Measurements from ENCODE around the gene GALNT11.
"Not testable (repeated sequence)": the region's sequence is repeated elsewhere in the genome, so short reads cannot be mapped to it uniquely, and the experiment has no call there.

Gene GALNT11

GRCh38 chr7:152056621-152057274, 31.3 kb downstream of the GALNT11 start:
- no peak overlapping the region for H3K18ac ChIP-seq (ENCODE audit: low read length)
- H4K5ac ChIP-seq (ENCODE audit: low read length): no peak overlapping the region
- H2BK15ac ChIP-seq (replicated peaks; ENCODE audit: low read depth): no peak overlapping the region
- no peak overlapping the region for H3K23ac ChIP-seq (ENCODE audit: low read length)
- no peak overlapping the region for H2BK120ac ChIP-seq (ENCODE audit: low read depth, low read length)
- no CpG with 5 or more reads among the region's 3 CpGs for WGBS (ENCODE audit: extremely low coverage, insufficient coverage, low lambda C conversion rate)
- no peak overlapping the region for H4K8ac ChIP-seq (ENCODE audit: low read depth, low read length)
- H3K4me3 ChIP-seq (ENCODE audit: low read length): no peak overlapping the region
- no peak overlapping the region for H3K9ac ChIP-seq (ENCODE audit: low read length)
- no peak overlapping the region for H3K27ac ChIP-seq (ENCODE audit: low read depth, low read length)
- no peaks in the 10 kb centered on the region for H3K79me2 ChIP-seq (ENCODE audit: control insufficient read depth, insufficient read depth, low read length)
- H3K79me1 ChIP-seq (ENCODE audit: low read length): no peaks in the 10 kb centered on the region
- no peaks in the 10 kb centered on the region for H3K27me3 ChIP-seq (ENCODE audit: insufficient read depth, low read length, poor library complexity)
- no peaks in the 10 kb centered on the region for H3K36me3 ChIP-seq (ENCODE audit: control insufficient read depth, insufficient read depth, low read length)
- H2AK5ac ChIP-seq (ENCODE audit: low read length): no peak overlapping the region
- H3K4ac ChIP-seq (ENCODE audit: low read depth, low read length): no peak overlapping the region
- no peaks in the 10 kb centered on the region for H3K4me1 ChIP-seq (ENCODE audit: control insufficient read depth, low read depth, low read length)
- H3K56ac ChIP-seq (ENCODE audit: low read length): no peak overlapping the region
- DNase-seq: no peak
- H2BK5ac ChIP-seq (ENCODE audit: low read length): no peak overlapping the region
- no peak overlapping the region for H3K4me2 ChIP-seq (ENCODE audit: low read length)

DNA sequence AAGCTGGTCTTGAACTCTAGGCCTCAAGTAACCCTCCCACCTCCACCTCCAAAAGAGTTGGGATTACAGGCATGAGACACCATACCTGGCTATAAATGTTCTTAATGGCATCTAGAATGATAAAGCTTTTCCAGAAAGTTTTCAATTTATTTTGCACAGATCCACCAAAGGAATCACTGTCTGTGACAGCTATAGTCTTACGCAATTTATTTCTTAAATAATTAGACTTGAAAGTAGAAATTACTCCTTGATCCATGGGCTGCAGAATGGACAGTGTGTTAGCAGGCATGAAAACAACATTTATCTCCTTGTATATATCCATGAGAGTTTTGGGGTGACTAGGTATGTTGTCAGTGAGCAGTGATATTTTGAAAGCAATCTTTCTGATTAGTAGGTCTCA, 33.8 kb downstream of the GALNT11 start:
- no peak overlapping the region for H3K9ac ChIP-seq (ENCODE audit: low read length)
- no peaks in the 10 kb centered on the region for H3K79me1 ChIP-seq (ENCODE audit: low read length)
- H3K18ac ChIP-seq (ENCODE audit: low read length): no peak overlapping the region
- no peaks in the 10 kb centered on the region for H3K79me2 ChIP-seq (ENCODE audit: control insufficient read depth, insufficient read depth, low read length)
- no peak overlapping the region for H3K4ac ChIP-seq (ENCODE audit: low read depth, low read length)
- no peaks in the 10 kb centered on the region for H3K27me3 ChIP-seq (ENCODE audit: insufficient read depth, low read length, poor library complexity)
- no peak overlapping the region for H2BK15ac ChIP-seq (replicated peaks; ENCODE audit: low read depth)
- no peak overlapping the region for H3K4me2 ChIP-seq (ENCODE audit: low read length)
- no peak overlapping the region for H3K4me3 ChIP-seq (ENCODE audit: low read length)
- no peak overlapping the region for H2BK5ac ChIP-seq (ENCODE audit: low read length)
- no peak overlapping the region for H2BK120ac ChIP-seq (ENCODE audit: low read depth, low read length)
- H4K5ac ChIP-seq (ENCODE audit: low read length): no peak overlapping the region
- H3K56ac ChIP-seq (ENCODE audit: low read length): no peak overlapping the region
- WGBS (ENCODE audit: extremely low coverage, insufficient coverage, low lambda C conversion rate): no CpG with 5 or more reads among the region's 1 CpG
- no peak overlapping the region for H3K23ac ChIP-seq (ENCODE audit: low read length)
- H3K4me1 ChIP-seq (ENCODE audit: control insufficient read depth, low read depth, low read length): no peaks in the 10 kb centered on the region
- no peak for DNase-seq
- H4K8ac ChIP-seq (ENCODE audit: low read depth, low read length): no peak overlapping the region
- H3K27ac ChIP-seq (ENCODE audit: low read depth, low read length): no peak overlapping the region
- H2AK5ac ChIP-seq (ENCODE audit: low read length): no peak overlapping the region
- no peaks in the 10 kb centered on the region for H3K36me3 ChIP-seq (ENCODE audit: control insufficient read depth, insufficient read depth, low read length)

- H3K9ac ChIP-seq (ENCODE audit: low read length); H3K23ac ChIP-seq (ENCODE audit: low read length); DNase-seq; H3K79me2 ChIP-seq (ENCODE audit: control insufficient read depth, insufficient read depth, low read length); H3K4me3 ChIP-seq (ENCODE audit: low read length); H2BK15ac ChIP-seq (replicated peaks; ENCODE audit: low read depth); H3K4me1 ChIP-seq (ENCODE audit: control insufficient read depth, low read depth, low read length); H3K36me3 ChIP-seq (ENCODE audit: control insufficient read depth, insufficient read depth, low read length); H2BK5ac ChIP-seq (ENCODE audit: low read length); H4K5ac ChIP-seq (ENCODE audit: low read length); H3K56ac ChIP-seq (ENCODE audit: low read length); H3K79me1 ChIP-seq (ENCODE audit: low read length); H3K4me2 ChIP-seq (ENCODE audit: low read length); H2BK120ac ChIP-seq (ENCODE audit: low read depth, low read length); H3K27ac ChIP-seq (ENCODE audit: low read depth, low read length); H2AK5ac ChIP-seq (ENCODE audit: low read length); H3K27me3 ChIP-seq (ENCODE audit: insufficient read depth, low read length, poor library complexity); H4K8ac ChIP-seq (ENCODE audit: low read depth, low read length); H3K18ac ChIP-seq (ENCODE audit: low read length); H3K4ac ChIP-seq (ENCODE audit: low read depth, low read length): not testable (repeated sequence)
- WGBS (ENCODE audit: extremely low coverage, insufficient coverage, low lambda C conversion rate): no CpG with 5 or more reads among the region's 2 CpGs
Measured at GRCh38 chr7:152061086-152061485, 35.6 kb downstream of the GALNT11 start.

- H3K4ac ChIP-seq (ENCODE audit: low read depth, low read length); H3K36me3 ChIP-seq (ENCODE audit: control insufficient read depth, insufficient read depth, low read length); H3K79me2 ChIP-seq (ENCODE audit: control insufficient read depth, insufficient read depth, low read length); H3K27ac ChIP-seq (ENCODE audit: low read depth, low read length); DNase-seq; H3K56ac ChIP-seq (ENCODE audit: low read length); H2AK5ac ChIP-seq (ENCODE audit: low read length); H2BK15ac ChIP-seq (replicated peaks; ENCODE audit: low read depth); H4K5ac ChIP-seq (ENCODE audit: low read length); H3K9ac ChIP-seq (ENCODE audit: low read length); H3K4me2 ChIP-seq (ENCODE audit: low read length); H3K79me1 ChIP-seq (ENCODE audit: low read length); H3K27me3 ChIP-seq (ENCODE audit: insufficient read depth, low read length, poor library complexity); H2BK5ac ChIP-seq (ENCODE audit: low read length); H3K18ac ChIP-seq (ENCODE audit: low read length); H3K23ac ChIP-seq (ENCODE audit: low read length); H2BK120ac ChIP-seq (ENCODE audit: low read depth, low read length); H3K4me1 ChIP-seq (ENCODE audit: control insufficient read depth, low read depth, low read length); H3K4me3 ChIP-seq (ENCODE audit: low read length); H4K8ac ChIP-seq (ENCODE audit: low read depth, low read length): not testable (repeated sequence)
- no CpG with 5 or more reads among the region's 3 CpGs for WGBS (ENCODE audit: extremely low coverage, insufficient coverage, low lambda C conversion rate)
Measured at GRCh38 chr7:152063192-152063591, 37.7 kb downstream of the GALNT11 start.

- not testable (repeated sequence) for H3K4me2 ChIP-seq (ENCODE audit: low read length); H3K18ac ChIP-seq (ENCODE audit: low read length); H3K56ac ChIP-seq (ENCODE audit: low read length); H2BK5ac ChIP-seq (ENCODE audit: low read length); H3K23ac ChIP-seq (ENCODE audit: low read length); H3K4me1 ChIP-seq (ENCODE audit: control insufficient read depth, low read depth, low read length); H3K27ac ChIP-seq (ENCODE audit: low read depth, low read length); H2BK15ac ChIP-seq (replicated peaks; ENCODE audit: low read depth); H4K8ac ChIP-seq (ENCODE audit: low read depth, low read length); DNase-seq; H2AK5ac ChIP-seq (ENCODE audit: low read length); H3K9ac ChIP-seq (ENCODE audit: low read length); H3K79me1 ChIP-seq (ENCODE audit: low read length); H3K36me3 ChIP-seq (ENCODE audit: control insufficient read depth, insufficient read depth, low read length); H3K4ac ChIP-seq (ENCODE audit: low read depth, low read length); H2BK120ac ChIP-seq (ENCODE audit: low read depth, low read length); H3K4me3 ChIP-seq (ENCODE audit: low read length); H4K5ac ChIP-seq (ENCODE audit: low read length); H3K79me2 ChIP-seq (ENCODE audit: control insufficient read depth, insufficient read depth, low read length); H3K27me3 ChIP-seq (ENCODE audit: insufficient read depth, low read length, poor library complexity)
- no CpG with 5 or more reads among the region's 3 CpGs for WGBS (ENCODE audit: extremely low coverage, insufficient coverage, low lambda C conversion rate)
Measured at GRCh38 chr7:152063821-152064220, 38.3 kb downstream of the GALNT11 start.

GRCh38 chr7:152065800-152066344, 40.4 kb downstream of the GALNT11 start:
- not testable (repeated sequence) for H2BK120ac ChIP-seq (ENCODE audit: low read depth, low read length); H3K4me1 ChIP-seq (ENCODE audit: control insufficient read depth, low read depth, low read length); H4K8ac ChIP-seq (ENCODE audit: low read depth, low read length); DNase-seq; H3K27me3 ChIP-seq (ENCODE audit: insufficient read depth, low read length, poor library complexity); H3K4ac ChIP-seq (ENCODE audit: low read depth, low read length); H2AK5ac ChIP-seq (ENCODE audit: low read length); H4K5ac ChIP-seq (ENCODE audit: low read length); H3K79me2 ChIP-seq (ENCODE audit: control insufficient read depth, insufficient read depth, low read length); H3K18ac ChIP-seq (ENCODE audit: low read length); H3K27ac ChIP-seq (ENCODE audit: low read depth, low read length); H3K9ac ChIP-seq (ENCODE audit: low read length); H3K4me2 ChIP-seq (ENCODE audit: low read length); H3K79me1 ChIP-seq (ENCODE audit: low read length); H2BK5ac ChIP-seq (ENCODE audit: low read length); H3K36me3 ChIP-seq (ENCODE audit: control insufficient read depth, insufficient read depth, low read length); H2BK15ac ChIP-seq (replicated peaks; ENCODE audit: low read depth); H3K23ac ChIP-seq (ENCODE audit: low read length); H3K56ac ChIP-seq (ENCODE audit: low read length); H3K4me3 ChIP-seq (ENCODE audit: low read length)
- WGBS (ENCODE audit: extremely low coverage, insufficient coverage, low lambda C conversion rate): no CpG with 5 or more reads among the region's 10 CpGs

Data from mesendoderm (in vitro differentiated cells).